SK-N-MC (cell line): Measurements from ENCODE around the gene TMEM174.

ENCODE experiments used
- EZH2 ChIP-seq: fragments of 200-600 bp; sonication (generic); IDR thresholded peaks from one replicate; pipeline ENCODE4 v1.6.1; 2017; ENCODE audit warnings: antibody characterized with exemption
- POLR2AphosphoS5 ChIP-seq: IDR thresholded peaks from 2 replicates; pipeline ENCODE4 v1.6.1; 2012; ENCODE audit warnings: mild to moderate bottlenecking, low read depth, low read length, borderline replicate concordance

DNA sequence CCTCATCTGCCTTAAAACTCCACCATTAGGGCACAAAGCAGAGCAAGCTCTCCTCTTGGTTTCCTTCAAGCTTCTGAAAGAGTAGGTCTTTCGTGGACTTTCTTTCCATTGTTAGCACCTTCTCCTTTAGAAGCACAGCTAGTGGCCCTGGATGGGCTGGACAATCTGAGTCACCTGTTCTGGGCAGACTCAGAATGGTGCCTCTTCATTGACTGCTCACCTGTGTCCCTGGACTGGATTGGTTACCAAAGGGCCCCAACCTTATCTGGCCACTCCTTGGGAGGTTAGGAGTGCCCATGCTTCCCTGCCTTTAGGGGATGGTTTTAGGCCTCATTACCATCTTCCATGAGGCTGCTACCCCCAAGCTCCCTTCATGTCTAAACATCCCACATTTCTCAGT, 23.2 kb downstream of the TMEM174 start:
- no peak for TF ChIP-seq EZH2
- TF ChIP-seq POLR2AphosphoS5 = no peak
